VCaP (cell line): ENCODE results near the gene SNRPB.
A peak's percentile ranks its signal among the peaks of the same experiment; 100 is the strongest.

Experiments used
- H3K27ac ChIP-seq: fragments of 450-650 bp; 2 replicates; pipeline ENCODE4 v1.5.1; 2017
- CTCF ChIP-seq: fragments of 450-650 bp; conservative IDR thresholded peaks from 2 replicates; pipeline ENCODE4 v1.5.1; 2017; ENCODE audit warnings: mild to moderate bottlenecking, moderate library complexity

Gene SNRPB

GRCh38 chr20:2449386-2449785, 21.2 kb downstream of the SNRPB start:
- no peak overlapping the region for H3K27ac ChIP-seq
- TF ChIP-seq CTCF, result no peak

DNA sequence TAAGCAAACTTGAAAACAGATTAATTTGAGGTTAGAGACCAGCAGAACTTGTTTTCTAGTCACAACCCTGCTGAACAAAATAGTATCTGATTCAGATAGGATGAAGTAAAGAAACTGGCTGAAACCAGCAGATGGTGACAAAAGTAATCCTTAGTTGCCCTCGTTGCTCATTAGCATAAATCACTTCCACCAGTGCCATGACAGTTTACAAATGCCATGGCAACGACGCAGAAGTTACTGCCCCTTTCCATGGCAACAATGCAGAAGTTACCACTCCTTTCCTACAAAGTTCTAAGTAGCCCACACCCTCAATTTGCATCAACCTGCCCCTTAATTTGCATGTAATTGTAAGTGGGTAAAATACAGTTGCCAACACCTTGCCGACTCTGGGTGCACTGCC, 23.7 kb downstream of the SNRPB start:
- H3K27ac ChIP-seq, result no peak overlapping the region
- TF ChIP-seq CTCF, result no peak

- no peak for TF ChIP-seq CTCF
- H3K27ac ChIP-seq, result no peak overlapping the region
These were observed 39.4 kb downstream of the SNRPB start for GRCh38 chr20:2431185-2431584.

GRCh38 chr20:2430538-2430937, 40.1 kb downstream of the SNRPB start:
- H3K27ac ChIP-seq, result no peak overlapping the region
- TF ChIP-seq CTCF, result no peak

- TF ChIP-seq CTCF, result no peak
- no peak overlapping the region for H3K27ac ChIP-seq
These were observed 41.5 kb downstream of the SNRPB start for GRCh38 chr20:2429051-2429450.

GRCh38 chr20:2421247-2421646, 49.3 kb downstream of the SNRPB start:
- H3K27ac ChIP-seq, result no peak overlapping the region

DNA sequence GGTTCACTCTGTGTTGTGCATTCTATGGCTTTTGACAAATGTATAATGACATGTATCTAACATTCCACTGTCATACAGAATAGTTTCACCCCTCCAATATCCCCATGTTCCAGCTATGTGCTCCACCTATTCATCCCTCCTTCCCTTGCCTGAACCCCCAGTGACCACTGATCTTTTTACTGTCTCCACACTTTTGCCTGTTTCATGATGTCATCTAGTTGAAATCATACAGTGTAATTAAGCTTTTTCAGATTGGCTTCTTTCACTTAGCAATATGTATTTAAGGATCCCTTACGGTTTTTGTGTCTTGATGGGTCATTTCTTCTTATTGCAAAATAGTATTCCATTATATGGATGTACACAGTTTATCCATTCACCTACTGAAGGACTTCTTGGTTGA, 50.1 kb downstream of the SNRPB start:
- TF ChIP-seq CTCF, result no peak
- H3K27ac ChIP-seq, result no peak overlapping the region

More at GRCh38 chr20:2421247-2421646, 49.3 kb downstream of the SNRPB start:
- TF ChIP-seq CTCF, result peak; percentile 72

GRCh38 chr20:2418388-2418787, 52.2 kb downstream of the SNRPB start:
- no peak for TF ChIP-seq CTCF
- H3K27ac ChIP-seq, result no peak overlapping the region; the same call in 1 of the 2 replicates
